ENCODE measurements around the gene SEPTIN5. TPM values are rescaled to one million over a fixed set of nuclear protein-coding genes. Genes with fewer than 3 reads are reported as not detected.

Gene SEPTIN5
- total RNA-seq, 1 donor from 2014 or later = 20.5 TPM

GRCh38 chr22:19732403-19733113, 18.3 kb downstream of the SEPTIN5 start:
- no peak for DNase-seq (ENCODE audit: low spot score)

GRCh38 chr22:19733755-19734154, 19.5 kb downstream of the SEPTIN5 start:
- DNase-seq (ENCODE audit: low spot score) = no peak

GRCh38 chr22:19734163-19734562, 19.9 kb downstream of the SEPTIN5 start:
- DNase-seq (ENCODE audit: low spot score) = no peak

GRCh38 chr22:19734837-19735382, 20.6 kb downstream of the SEPTIN5 start:
- no peak for DNase-seq (ENCODE audit: low spot score)

GRCh38 chr22:19735665-19736510, 21.6 kb downstream of the SEPTIN5 start:
- no peak for DNase-seq (ENCODE audit: low spot score)

GRCh38 chr22:19737846-19738663, 23.8 kb downstream of the SEPTIN5 start:
- DNase-seq (ENCODE audit: low spot score) = no peak

GRCh38 chr22:19738664-19739447, 24.6 kb downstream of the SEPTIN5 start:
- DNase-seq (ENCODE audit: low spot score) = no peak

GRCh38 chr22:19739448-19739895, 25.2 kb downstream of the SEPTIN5 start:
- DNase-seq (ENCODE audit: low spot score) = no peak

- DNase-seq (ENCODE audit: low spot score) = no peak
These were observed 25.7 kb downstream of the SEPTIN5 start for GRCh38 chr22:19739911-19740449.

GRCh38 chr22:19740586-19740985, 26.3 kb downstream of the SEPTIN5 start:
- no peak for DNase-seq (ENCODE audit: low spot score)

GRCh38 chr22:19741053-19741452, 26.8 kb downstream of the SEPTIN5 start:
- DNase-seq (ENCODE audit: low spot score) = no peak

- DNase-seq (ENCODE audit: low spot score) = no peak
These were observed 28.1 kb downstream of the SEPTIN5 start for GRCh38 chr22:19742160-19743066.

GRCh38 chr22:19743081-19743480, 28.8 kb downstream of the SEPTIN5 start:
- no peak for DNase-seq (ENCODE audit: low spot score)

GRCh38 chr22:19743651-19744050, 29.3 kb downstream of the SEPTIN5 start:
- DNase-seq (ENCODE audit: low spot score) = no peak

GRCh38 chr22:19744350-19745006, 30.2 kb downstream of the SEPTIN5 start:
- no peak for DNase-seq (ENCODE audit: low spot score)

GRCh38 chr22:19745155-19746101, 31.1 kb downstream of the SEPTIN5 start:
- no peak for DNase-seq (ENCODE audit: low spot score)

GRCh38 chr22:19746726-19747125, 32.4 kb downstream of the SEPTIN5 start:
- no peak for DNase-seq (ENCODE audit: low spot score)

GRCh38 chr22:19747551-19747950, 33.2 kb downstream of the SEPTIN5 start:
- no peak for DNase-seq (ENCODE audit: low spot score)
